Pancreas (tissue), 10 donors: ENCODE data around the gene NINL. TPM values are rescaled to one million over a fixed set of nuclear protein-coding genes. Genes with fewer than 3 reads are reported as not detected.

Experiments used
- ATAC-seq, 4 donors: fragments of 200-7000 bp; cut with Tn5 transposase; one replicate each; pipeline versions ENCODE4 v1.8.0 to v1.9.1; 2020; ENCODE audit warnings: mild to moderate bottlenecking in 4 of 4, moderate library complexity in 4 of 4
- DNase-seq, 6 donors: peaks; one replicate each; pipeline ENCODE4 v3.0.0-alpha.2; 2020
- FAIRE-seq: peaks from 2 replicates; lab custom pipeline; 2012; peaks lifted over from hg19 to GRCh38; lab: Jason Lieb, UNC
- H3K27ac ChIP-seq, 4 donors: fragments of 200-600 bp; sonication (generic); 1 replicate in 3 of 4; 2 replicates in 1 of 4; pipeline versions ENCODE4 v1.5.0 to v1.8.0; 2020
- H3K27me3 ChIP-seq, 4 donors: fragments of 200-600 bp; one replicate each; pipeline ENCODE4 v1.8.0; 2021
- H3K36me3 ChIP-seq, 3 donors: fragments of 200-600 bp; sonication (generic) in 1 of 3; one replicate each; pipeline versions ENCODE4 v1.5.0 to v1.8.0; 2020 to 2021
- H3K4me1 ChIP-seq, 3 donors: fragments of 200-600 bp; one replicate each; pipeline ENCODE4 v1.8.0; 2021
- H3K4me3 ChIP-seq, 4 donors: fragments of 200-600 bp; sonication (generic) in 2 of 4; one replicate each; pipeline versions ENCODE4 v1.5.0 to v1.8.0; 2020 to 2021
- H3K9me3 ChIP-seq, 4 donors: fragments of 200-600 bp; one replicate each; pipeline ENCODE4 v1.8.0; 2021
- WGBS, 2 donors: extraction: QIAGEN DNeasy Blood & Tissue Kit; methylation state at CpG; one replicate each; pipeline ENCODE4 v1.1.7; 2013; 5-methylcytosine and 5-hydroxymethylcytosine counted together
- intact Hi-C, 3 donors: fragments of 100-400 bp; cut with DNase I; formaldehyde crosslinking; loops; one replicate each; pipeline versions ENCODE4 v1.11.1 to v1.14.2; 2022
- polyA plus RNA-seq, 2 donors: library from polyadenylated mRNA; stranded (reverse); fragments of 200-250 nt; gene quantifications; one replicate each; pipeline ENCODE4 v1.2.3, GENCODE V29; 2013
- total RNA-seq, 6 donors: library from RNA; stranded (reverse); fragmentation: NEBNext Ultra II Directional in 4 of 6; extraction: Animal tissue kit (Norgen Biotek cat#: 25700) in 4 of 6; gene quantifications; one replicate each; pipeline versions ENCODE4 v1.2.1 to v1.2.4, GENCODE V29; 2021 to 2023
- TF ChIP-seq, protein P1 (sequence below), 4 donors: fragments of 200-600 bp; sonication (generic) in 3 of 4; IDR thresholded peaks; one replicate each; pipeline versions ENCODE4 v1.5.0 to v1.8.0; 2021; ENCODE audit warnings: antibody characterized with exemption in 4 of 4
- donor health status: healthy with polysubstance abuse.
- donor health status: DM: no; HTN: no; CAD: no; lungs with moderate emphysema.
- donor health status: DM: no; HTN: no; CAD: no.
- donor health status: control.
- donor health status: control.
- donor health status: Bipolar disorder and iron deficiency.
- donor health status: DM: yes; HTN: yes; CAD: no.
- donor health status: DM: no; HTN: no; CAD: no.
- donor health status: DM: no; HTN: no; CAD: no.
- donor health status: DM: yes; HTN: yes; CAD: no.

NINL gene
- total and polyA plus RNA-seq, 8 donors, result 5.1 to 19.4 (median 6.5) TPM

DNA sequence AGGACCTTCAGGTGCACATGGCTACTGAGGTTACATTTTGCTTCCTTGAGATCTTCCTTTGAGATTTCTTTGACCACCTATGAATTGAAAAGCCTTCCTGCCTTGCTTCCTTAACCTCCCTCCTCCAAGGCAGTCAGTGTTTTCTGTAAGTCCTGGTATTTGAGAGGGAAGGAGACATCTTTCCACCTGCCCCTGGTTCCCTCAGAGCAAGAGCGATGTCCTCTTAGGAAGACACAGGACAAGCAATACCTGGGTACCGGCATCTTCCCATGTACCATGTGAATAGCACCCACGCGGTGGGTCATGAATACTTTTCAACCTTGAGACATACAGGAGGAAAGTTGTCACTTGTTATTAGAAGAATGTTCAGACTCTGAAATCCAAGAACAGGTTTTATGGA lies 140.8 kb downstream of the NINL start:
- intact Hi-C loops, result loop anchor here in 1 of 3 donors (10.0 kb wide), 1 partner anchor 60 kb away; no protein-coding TSS in a partner anchor
- Histone ChIP-seq H3K27ac (no peak overlapping the region), H3K4me1 (no peaks in the 10 kb centered on the region), H3K9me3 (no peaks in the 10 kb centered on the region), H3K4me3 (no peak overlapping the region), H3K36me3 (no peaks in the 10 kb centered on the region), H3K27me3 (no peaks in the 10 kb centered on the region)
- TF ChIP-seq, protein P1, sequence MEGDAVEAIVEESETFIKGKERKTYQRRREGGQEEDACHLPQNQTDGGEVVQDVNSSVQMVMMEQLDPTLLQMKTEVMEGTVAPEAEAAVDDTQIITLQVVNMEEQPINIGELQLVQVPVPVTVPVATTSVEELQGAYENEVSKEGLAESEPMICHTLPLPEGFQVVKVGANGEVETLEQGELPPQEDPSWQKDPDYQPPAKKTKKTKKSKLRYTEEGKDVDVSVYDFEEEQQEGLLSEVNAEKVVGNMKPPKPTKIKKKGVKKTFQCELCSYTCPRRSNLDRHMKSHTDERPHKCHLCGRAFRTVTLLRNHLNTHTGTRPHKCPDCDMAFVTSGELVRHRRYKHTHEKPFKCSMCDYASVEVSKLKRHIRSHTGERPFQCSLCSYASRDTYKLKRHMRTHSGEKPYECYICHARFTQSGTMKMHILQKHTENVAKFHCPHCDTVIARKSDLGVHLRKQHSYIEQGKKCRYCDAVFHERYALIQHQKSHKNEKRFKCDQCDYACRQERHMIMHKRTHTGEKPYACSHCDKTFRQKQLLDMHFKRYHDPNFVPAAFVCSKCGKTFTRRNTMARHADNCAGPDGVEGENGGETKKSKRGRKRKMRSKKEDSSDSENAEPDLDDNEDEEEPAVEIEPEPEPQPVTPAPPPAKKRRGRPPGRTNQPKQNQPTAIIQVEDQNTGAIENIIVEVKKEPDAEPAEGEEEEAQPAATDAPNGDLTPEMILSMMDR (IDR thresholded peaks at IDR 0.05), result no peak
- FAIRE-seq, result no peak
- no peak for DNase-seq
- WGBS, 2 donors, result 91 to 94% methylated on average over 4 of the region's 4 CpGs
- ATAC-seq, result no peak

DNA sequence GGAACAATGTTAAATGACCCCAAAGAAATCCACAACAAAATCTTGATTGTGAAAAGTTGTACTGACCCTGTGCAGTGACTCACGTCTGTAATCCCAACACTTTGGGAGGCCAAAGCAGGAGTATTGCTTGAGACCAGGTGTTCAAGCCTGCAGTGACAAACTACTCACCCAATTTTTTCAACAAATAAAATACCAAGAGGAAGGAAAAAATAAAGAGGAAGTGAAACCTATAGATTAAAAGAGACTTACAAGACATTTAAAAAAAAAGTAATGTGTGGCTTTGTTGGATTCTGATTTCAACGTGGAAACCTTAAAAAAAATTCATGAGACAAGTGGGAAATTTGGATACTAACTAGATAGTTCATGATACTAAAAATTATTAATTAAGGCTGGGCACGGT lies 146.0 kb downstream of the NINL start:
- intact Hi-C loops, result no loop called here
- no peaks in the 10 kb centered on the region for H3K27me3 ChIP-seq
- FAIRE-seq, result no peak
- TF ChIP-seq, protein P1 (IDR thresholded peaks at IDR 0.05), result no peak
- no peak overlapping the region for H3K4me3 ChIP-seq
- H3K36me3 ChIP-seq, result no peaks in the 10 kb centered on the region
- no peak overlapping the region for H3K27ac ChIP-seq
- 84 to 92% methylated on average over 3 of the region's 3 CpGs for WGBS, 2 donors
- DNase-seq, result no peak
- ATAC-seq, result no peak
- no peaks in the 10 kb centered on the region for H3K9me3 ChIP-seq
- no peaks in the 10 kb centered on the region for H3K4me1 ChIP-seq

DNA sequence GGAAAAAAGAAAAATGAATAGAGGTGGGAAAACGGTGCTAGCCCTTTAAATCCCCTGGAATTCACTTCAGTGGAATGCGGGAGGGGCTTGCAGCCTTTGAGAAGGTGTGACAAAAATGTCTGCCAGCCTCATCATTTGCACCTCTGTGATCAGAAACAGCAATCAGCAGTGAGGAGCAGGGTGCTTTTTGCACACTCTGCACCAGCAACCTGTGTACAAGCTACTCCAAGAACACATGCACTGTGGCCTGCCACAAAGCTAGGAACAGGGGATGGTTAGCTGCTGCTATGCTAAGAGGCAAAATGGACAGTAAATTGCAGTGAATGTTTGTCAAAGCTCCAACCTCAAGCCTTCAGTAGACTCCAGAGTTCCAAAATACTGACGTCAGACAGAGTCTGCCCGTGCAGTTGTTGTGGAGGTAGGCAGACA lies 148.2 kb downstream of the NINL start:
- no peaks in the 10 kb centered on the region for H3K27me3 ChIP-seq
- H3K9me3 ChIP-seq, result no peaks in the 10 kb centered on the region
- H3K36me3 ChIP-seq, result no peaks in the 10 kb centered on the region
- 45 to 46% methylated on average over 4 of the region's 4 CpGs for WGBS, 2 donors
- H3K4me3 ChIP-seq, result no peak overlapping the region
- intact Hi-C loops, result no loop called here
- H3K4me1 ChIP-seq, result no peaks in the 10 kb centered on the region
- TF ChIP-seq, protein P1 (IDR thresholded peaks at IDR 0.05), result no peak
- no peak for DNase-seq
- no peak overlapping the region for H3K27ac ChIP-seq
- FAIRE-seq, result no peak
- ATAC-seq, result peak in 2 of 4 donors; percentile 37 to 44

DNA sequence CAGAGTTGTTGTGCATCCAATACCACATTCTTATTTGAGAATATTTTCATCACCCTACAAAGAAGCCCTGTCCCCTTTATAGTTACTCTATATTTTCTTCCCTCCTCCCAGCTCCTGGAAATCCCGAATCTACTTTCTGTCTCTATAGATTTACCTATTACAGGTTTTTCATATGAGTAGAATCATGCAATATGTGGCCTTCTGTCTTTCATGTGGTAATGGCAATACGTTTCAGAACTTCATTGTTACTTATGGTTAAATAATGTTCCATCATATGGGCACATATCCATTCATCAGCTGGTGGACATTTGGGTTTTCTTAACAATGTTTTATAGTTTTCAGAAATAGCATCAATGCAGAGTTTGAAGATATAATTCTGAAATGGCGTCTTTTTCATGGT lies 160.8 kb downstream of the NINL start:
- Histone ChIP-seq H3K4me3 (no peak overlapping the region), H3K27me3 (no peaks in the 10 kb centered on the region), H3K27ac (no peak overlapping the region), H3K36me3 (no peaks in the 10 kb centered on the region), H3K9me3 (no peaks in the 10 kb centered on the region), H3K4me1 (no peaks in the 10 kb centered on the region)
- WGBS, 2 donors, result 89% methylated on average over 3 of the region's 3 CpGs
- intact Hi-C loops, result no loop called here
- ATAC-seq, result no peak
- TF ChIP-seq, protein P1 (IDR thresholded peaks at IDR 0.05), result no peak
- FAIRE-seq, result no peak
- no peak for DNase-seq

DNA sequence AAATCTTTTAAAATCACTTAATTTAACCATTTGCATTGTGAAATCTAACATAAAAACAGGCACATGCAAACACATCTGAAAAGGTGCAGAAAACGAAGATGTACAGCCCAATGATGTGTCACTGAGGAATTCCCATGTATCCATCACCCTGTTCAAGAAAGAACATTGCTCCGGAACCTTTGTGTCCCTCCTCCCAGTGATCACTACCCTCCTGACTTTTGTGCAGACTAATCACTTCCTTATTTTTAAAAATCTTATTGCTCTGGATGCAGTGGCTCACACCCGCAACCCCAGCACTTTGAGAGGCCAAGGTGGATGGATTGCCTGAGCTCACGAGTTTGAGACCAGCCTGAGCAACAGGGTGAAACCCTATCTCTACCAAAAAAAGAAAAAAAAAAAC lies 163.3 kb downstream of the NINL start:
- FAIRE-seq, result no peak

More for the DNA sequence above, 163.3 kb downstream of the NINL start:
- H3K27me3 ChIP-seq, result no peaks in the 10 kb centered on the region
- intact Hi-C loops, result no loop called here
- TF ChIP-seq, protein P1 (IDR thresholded peaks at IDR 0.05), result no peak
- H3K9me3 ChIP-seq, result no peaks in the 10 kb centered on the region
- WGBS, 2 donors, result 81 to 90% methylated on average over 4 of the region's 4 CpGs
- DNase-seq (no peak), ATAC-seq (no peak)
- H3K4me1 ChIP-seq, result no peaks in the 10 kb centered on the region
- no peak overlapping the region for H3K27ac ChIP-seq
- no peak overlapping the region for H3K4me3 ChIP-seq
- H3K36me3 ChIP-seq, result no peaks in the 10 kb centered on the region
